ENCODE measurements around the gene HDHD5.
"Not testable (repeated sequence)": the region's sequence is repeated elsewhere in the genome, so short reads cannot be mapped to it uniquely, and the experiment has no call there.

HDHD5 gene

DNA sequence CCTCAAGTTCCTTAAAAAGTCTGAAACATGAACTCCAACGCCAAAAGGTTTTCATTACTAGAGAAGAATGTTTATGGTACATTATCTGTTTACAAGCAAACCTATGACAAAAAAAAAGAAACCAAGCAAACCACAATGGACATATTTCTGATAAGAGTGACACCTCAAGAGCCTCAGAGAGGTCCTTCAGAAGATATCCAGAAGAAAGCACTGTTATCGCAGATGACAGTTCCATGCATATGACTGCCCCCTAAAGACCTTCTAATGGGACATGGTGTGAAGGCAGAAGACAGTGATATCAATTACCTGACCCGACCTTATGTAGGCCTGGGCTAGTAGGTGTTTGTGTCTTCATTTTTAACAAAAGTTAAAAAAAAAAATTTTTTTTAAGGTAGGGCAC, 3.1 kb downstream of the HDHD5 start:
- no peak for DNase-seq (ENCODE audit: low spot score)

- no peak for DNase-seq (ENCODE audit: low spot score)
Observed at GRCh38 chr22:17152971-17153370, 6.1 kb downstream of the HDHD5 start.

- no peak for DNase-seq (ENCODE audit: low spot score)
Observed at GRCh38 chr22:17152340-17152739, 6.7 kb downstream of the HDHD5 start.

- DNase-seq (ENCODE audit: low spot score), result no peak
Observed at GRCh38 chr22:17149076-17149815, 9.8 kb downstream of the HDHD5 start.

DNA sequence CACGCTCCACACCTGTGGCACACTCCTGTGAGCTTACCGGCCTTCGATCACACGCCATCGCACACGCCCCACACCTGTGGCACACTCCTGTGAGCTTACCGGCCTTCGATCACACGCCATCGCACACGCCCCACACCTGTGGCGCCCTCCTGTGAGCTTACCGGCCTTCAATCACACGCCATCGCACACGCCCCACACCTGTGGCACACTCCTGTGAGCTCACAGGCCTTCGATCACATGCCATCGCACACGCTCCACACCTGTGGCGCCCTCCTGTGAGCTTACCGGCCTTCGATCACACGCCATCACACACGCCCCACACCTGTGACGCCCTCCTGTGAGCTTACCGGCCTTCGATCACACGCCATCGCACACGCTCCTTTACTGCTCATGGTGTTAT, 11.6 kb downstream of the HDHD5 start:
- DNase-seq (ENCODE audit: low spot score), result not testable (repeated sequence)

DNA sequence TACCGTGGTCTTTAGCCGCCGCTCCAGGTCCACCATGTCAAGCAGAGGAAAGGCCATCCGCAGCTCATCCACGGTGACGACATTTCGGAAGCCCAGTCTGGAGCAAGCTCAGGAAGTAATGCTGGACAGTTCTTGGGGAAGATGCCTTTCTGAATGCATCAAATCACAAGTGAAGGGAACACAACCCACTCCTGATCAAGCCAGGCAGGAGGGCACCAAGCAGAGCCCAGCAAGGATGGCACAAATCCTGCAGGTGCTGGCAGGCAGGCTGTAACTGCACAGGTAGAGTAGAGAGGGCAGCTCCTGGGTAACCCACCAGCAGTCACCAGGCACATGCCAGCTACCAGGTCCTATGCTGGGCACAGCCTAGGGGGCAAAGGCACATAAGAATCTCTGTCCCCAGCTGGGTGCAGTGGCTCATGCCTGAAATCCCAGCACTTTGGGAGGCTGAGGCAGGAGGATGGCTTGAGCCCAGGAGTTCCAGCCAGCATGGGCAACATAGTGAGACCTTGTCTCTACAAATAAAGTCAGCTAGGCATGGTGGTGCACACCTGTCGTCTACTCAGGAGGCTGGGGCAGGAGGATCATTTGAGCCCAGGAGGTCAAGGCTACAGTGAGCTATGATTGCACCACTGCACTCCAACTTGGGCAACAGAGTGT, 13.9 kb downstream of the HDHD5 start:
- no peak for DNase-seq (ENCODE audit: low spot score)

- no peak for DNase-seq (ENCODE audit: low spot score)
Observed at GRCh38 chr22:17143826-17144225, 15.3 kb downstream of the HDHD5 start.

- DNase-seq (ENCODE audit: low spot score), result no peak
Observed at GRCh38 chr22:17143101-17143500, 16.0 kb downstream of the HDHD5 start.

- no peak for DNase-seq (ENCODE audit: low spot score)
Observed at GRCh38 chr22:17140826-17141766, 18.0 kb downstream of the HDHD5 start.

DNA sequence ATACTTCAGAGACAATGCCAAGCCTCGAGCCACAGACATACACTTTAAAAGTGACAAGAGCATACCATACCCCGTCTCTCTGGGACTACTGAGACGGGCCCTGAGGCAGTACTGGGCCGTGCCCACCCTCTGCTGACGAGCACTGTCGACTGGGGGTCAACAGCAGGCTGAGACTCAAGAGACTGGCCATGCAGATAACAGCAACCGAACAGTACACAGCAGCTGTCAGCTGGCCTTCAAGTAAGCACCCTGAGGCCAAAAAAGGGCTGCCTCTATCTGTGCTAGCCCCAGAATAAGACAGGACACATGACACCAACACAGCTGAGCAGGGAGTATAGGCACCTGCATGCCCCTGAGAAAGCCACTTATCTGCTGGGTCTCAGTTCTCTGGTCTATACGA, 19.1 kb downstream of the HDHD5 start:
- DNase-seq (ENCODE audit: low spot score), result no peak

GRCh38 chr22:17138513-17138912, 20.6 kb downstream of the HDHD5 start:
- DNase-seq (ENCODE audit: low spot score), result no peak

- DNase-seq (ENCODE audit: low spot score), result no peak
Observed at GRCh38 chr22:17137861-17138425, 21.1 kb downstream of the HDHD5 start.

GRCh38 chr22:17137170-17137569, 21.9 kb downstream of the HDHD5 start:
- no peak for DNase-seq (ENCODE audit: low spot score)

GRCh38 chr22:17135153-17135760, 23.8 kb downstream of the HDHD5 start:
- no peak for DNase-seq (ENCODE audit: low spot score)

DNA sequence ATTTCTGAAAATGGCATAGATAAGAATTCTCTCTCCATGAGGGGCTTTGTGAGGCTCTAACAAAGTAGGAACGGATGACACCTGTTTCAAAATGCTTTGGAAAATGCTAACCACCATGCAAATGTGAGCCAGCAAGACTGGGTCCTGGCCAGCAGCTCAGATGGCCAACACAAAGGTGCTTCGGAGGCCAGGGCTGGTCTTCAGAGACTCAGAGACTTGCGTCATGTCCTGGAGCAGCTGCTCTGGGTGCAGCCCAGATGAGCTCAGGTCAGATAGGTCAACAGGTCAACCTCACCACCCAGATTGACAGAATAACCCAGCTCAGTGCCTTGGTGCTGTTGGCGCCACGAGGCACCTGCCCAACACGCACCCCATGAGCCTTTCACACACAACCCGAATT, 25.9 kb downstream of the HDHD5 start:
- DNase-seq (ENCODE audit: low spot score), result no peak

DNA sequence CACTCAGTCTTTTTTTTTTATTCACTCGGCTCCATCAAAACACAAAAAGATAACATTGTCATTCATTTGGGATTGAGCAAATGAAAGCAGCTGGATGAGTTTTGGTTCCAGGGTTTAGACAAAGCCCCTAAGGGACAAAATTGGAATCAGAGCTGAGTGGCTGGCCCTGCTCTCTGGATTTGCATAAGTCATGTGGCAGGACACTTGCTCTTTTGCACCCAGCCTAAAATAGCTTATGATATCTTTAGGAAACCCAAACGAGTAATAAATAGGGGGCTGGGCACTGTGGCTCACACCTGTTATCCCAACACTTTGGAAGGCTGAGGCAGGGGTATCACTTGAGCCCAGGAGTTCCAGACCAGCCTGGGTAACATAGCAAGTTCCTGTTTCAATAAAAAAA, 27.0 kb downstream of the HDHD5 start:
- DNase-seq (ENCODE audit: low spot score), result no peak

DNA sequence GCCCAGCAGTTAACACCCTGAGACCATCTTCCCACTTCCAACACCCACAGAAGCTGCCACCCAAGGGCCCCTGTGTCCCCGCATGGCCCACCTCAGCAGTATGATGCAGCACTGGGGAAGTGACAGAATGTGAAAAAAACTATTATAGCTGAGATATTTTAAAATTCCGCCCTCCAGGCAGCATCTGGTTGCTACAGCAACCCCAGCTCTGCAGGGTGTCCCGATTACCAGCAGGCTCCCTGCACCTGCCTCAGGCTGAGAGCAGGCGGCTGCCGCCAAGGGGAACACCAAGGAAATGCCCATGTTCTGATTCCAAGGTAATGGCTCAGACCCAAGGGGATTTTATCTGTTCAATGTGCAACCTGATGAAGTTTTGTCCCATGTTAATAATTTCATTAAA, 27.4 kb downstream of the HDHD5 start:
- no peak for DNase-seq (ENCODE audit: low spot score)

DNA sequence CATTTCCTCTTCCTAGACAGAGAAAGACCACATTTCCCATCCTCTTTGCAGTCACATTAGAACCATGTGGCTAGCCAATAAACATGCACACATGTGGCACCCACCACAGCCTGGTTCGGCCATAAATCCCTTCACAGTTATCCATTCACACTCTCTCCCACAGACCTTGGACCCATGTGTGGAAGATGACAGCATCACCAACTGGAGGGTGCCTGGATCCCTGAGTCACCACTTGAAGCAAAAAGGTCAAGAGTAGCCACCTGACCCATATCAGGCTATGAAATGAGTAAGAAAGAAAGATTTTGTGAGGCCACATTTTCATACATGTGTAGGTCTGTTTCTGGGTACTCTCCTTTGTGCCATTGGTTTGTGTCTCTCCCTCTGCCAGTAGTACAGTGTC, 28.9 kb downstream of the HDHD5 start:
- DNase-seq (ENCODE audit: low spot score), result no peak

DNA sequence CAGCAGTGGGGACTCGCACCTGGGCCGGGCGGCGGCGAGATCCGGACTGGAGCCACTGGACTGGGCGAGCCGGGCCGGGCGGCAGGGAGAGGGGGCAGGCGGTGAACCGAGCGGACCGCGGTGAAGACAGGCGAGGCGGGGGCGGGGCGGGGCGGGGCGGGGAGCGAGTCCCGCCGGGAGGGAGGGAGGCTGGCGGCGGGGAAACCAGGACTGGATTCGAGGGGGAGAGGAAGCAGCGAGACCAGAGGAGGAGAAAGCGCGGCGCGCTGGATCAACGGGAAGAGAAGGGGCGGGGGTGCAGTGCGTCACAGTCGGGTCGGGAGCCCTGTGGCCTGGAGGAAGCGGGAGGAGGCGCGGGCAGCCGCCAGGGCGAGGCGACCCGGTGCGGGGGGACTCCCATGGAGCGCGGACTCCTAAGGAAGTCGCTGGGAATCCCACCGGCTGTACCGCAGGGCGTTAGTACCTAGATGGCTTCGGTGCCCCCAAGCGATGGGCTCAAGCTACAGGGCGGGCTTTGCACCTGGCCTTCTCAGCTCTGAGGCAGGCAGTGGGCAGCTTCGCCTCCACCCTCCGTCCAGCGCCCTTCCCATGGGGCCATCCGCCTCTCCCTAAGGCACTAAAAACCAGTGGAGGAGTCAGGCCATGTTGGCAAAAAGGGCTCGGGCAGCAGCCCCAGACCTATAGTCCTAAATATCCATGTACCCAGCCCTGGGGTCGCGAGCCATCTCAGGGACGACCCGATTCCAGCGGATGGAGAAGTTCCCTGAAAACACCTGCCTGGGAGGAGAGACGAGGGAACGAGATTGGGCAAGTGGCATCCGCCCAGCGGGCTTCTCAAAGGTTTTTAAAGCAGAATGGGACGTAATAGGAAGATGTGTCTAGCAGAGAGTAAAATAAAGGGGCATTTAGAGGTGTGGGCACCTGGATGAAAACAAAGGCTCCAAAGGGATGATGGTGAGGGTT, 37.6 kb downstream of the HDHD5 start, which contains the start of gene TMEM121B:
TSS of gene TMEM121B (minus strand) at position 128 of the 963 bp plus-strand sequence. CDS start 233 bp downstream, outside the sequence.
- no peak for DNase-seq (ENCODE audit: low spot score)

DNA sequence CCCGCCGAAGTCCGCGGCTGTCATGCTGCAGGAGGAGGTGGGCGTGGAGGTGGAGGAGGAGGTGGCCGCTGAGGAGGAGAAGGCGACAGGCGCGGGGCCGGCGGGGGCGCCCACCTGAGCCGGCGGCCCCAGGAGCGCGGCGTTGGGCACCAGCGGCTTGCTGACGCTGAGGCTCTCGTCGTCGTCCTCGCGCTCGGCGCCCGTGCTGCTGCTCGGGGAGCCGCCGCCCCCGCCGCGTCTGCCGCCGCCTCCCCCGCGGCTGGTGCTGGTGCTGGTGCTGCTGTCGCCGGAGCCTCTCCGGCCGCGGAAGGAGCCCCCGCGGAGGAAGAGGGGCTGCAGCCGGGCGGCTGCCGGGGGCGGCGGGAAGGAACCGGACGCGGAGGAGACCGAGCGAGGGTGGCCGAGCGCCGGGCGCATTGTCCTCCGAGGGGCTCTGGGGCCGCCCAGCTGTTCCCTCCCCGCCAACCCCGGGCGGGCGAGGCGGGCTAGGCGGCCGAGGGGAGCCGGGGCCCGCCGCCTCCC, 38.3 kb downstream of the HDHD5 start:
- DNase-seq (ENCODE audit: low spot score), result no peak

All from activated CD4-positive, alpha-beta T cell treated with anti-CD3 and anti-CD28 coated beads, Interleukin-2, Interleukin-4, amounts not matched to agents 100 ng/mL and 50 ng/mL, durations not matched to agents 16 hours and 8 hours (primary cell).